ENCODE results near the gene PIGS. TPM values are rescaled to one million over a fixed set of nuclear protein-coding genes. Genes with fewer than 3 reads are reported as not detected.

PIGS gene
- total and polyA plus RNA-seq, 2 of the 13 experiments (the other 11 are each of a cell fraction or from before 2014, with no cell fraction given) = 31.7 to 42.6 TPM

DNA sequence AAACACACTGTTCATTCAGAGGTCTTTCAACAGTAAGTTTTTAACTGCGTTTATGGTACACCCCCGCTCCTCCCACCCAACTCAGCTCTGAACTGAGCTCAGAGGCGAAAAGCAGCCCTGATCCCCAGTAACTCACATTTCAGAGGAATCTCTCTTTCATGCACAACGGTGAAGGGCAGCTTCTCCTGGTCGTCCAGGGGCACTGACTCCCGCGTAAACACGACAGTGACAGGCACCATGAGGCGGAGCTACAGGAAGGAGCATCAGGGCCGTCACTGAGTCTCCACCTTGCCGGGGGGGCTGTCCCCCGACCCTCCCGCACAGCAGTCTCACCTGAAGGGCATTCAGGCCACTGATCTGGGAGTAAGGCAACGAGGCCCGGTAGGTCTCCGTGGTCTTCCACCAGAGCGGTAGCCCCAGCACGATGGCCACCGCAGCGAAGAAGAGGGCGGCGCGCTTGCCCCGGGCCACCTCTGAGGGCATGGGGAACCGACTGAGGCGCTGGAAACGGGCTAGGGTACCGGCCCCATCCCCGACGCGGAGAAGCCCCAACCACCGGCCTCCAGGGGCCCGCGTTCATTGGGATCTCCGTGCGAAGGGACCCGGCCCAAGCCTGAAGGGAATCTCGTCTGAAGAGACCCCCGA is 486 bp downstream of the PIGS start (continued):
- TF ChIP-seq, protein P1, sequence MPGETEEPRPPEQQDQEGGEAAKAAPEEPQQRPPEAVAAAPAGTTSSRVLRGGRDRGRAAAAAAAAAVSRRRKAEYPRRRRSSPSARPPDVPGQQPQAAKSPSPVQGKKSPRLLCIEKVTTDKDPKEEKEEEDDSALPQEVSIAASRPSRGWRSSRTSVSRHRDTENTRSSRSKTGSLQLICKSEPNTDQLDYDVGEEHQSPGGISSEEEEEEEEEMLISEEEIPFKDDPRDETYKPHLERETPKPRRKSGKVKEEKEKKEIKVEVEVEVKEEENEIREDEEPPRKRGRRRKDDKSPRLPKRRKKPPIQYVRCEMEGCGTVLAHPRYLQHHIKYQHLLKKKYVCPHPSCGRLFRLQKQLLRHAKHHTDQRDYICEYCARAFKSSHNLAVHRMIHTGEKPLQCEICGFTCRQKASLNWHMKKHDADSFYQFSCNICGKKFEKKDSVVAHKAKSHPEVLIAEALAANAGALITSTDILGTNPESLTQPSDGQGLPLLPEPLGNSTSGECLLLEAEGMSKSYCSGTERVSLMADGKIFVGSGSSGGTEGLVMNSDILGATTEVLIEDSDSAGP (CRISPR knock-in tag; IDR thresholded peaks at IDR 0.05; ENCODE audit: borderline replicate concordance) = no peak
- TF ChIP-seq MED1 (CRISPR knock-in tag; IDR thresholded peaks at IDR 0.05) (0 out of 2 replicates have a peak, but pooled peaks have one; percentile 17), NAIF1 (CRISPR knock-in tag; IDR thresholded peaks at IDR 0.05; ENCODE audit: borderline replicate concordance) (no peak), ZBTB1 (CRISPR knock-in tag; IDR thresholded peaks at IDR 0.05; ENCODE audit: borderline replicate concordance) (no peak), ZNF260 (CRISPR knock-in tag; IDR thresholded peaks at IDR 0.05; ENCODE audit: borderline replicate concordance, low read depth) (no peak), MYNN (CRISPR knock-in tag; IDR thresholded peaks at IDR 0.05; ENCODE audit: low read depth) (no peak), SIN3B (IDR thresholded peaks at IDR 0.05; ENCODE audit: low read length) (no peak), SOX13 (IDR thresholded peaks at IDR 0.05) (no peak), SOX13 (CRISPR knock-in tag; conservative IDR thresholded peaks at IDR 0.05 in 1 of 2, IDR thresholded peaks at IDR 0.05 in 1 of 2) (no peak), EED (CRISPR knock-in tag; IDR thresholded peaks at IDR 0.05) (no peak), TEAD3 (CRISPR knock-in tag; optimal IDR thresholded peaks at IDR 0.05; ENCODE audit: borderline replicate concordance) (no peak), SP5 (CRISPR knock-in tag; IDR thresholded peaks at IDR 0.05; ENCODE audit: borderline replicate concordance, low read depth) (peak; percentile 40; the same call in 1 of the 2 replicates)
- TF ChIP-seq, protein P2, sequence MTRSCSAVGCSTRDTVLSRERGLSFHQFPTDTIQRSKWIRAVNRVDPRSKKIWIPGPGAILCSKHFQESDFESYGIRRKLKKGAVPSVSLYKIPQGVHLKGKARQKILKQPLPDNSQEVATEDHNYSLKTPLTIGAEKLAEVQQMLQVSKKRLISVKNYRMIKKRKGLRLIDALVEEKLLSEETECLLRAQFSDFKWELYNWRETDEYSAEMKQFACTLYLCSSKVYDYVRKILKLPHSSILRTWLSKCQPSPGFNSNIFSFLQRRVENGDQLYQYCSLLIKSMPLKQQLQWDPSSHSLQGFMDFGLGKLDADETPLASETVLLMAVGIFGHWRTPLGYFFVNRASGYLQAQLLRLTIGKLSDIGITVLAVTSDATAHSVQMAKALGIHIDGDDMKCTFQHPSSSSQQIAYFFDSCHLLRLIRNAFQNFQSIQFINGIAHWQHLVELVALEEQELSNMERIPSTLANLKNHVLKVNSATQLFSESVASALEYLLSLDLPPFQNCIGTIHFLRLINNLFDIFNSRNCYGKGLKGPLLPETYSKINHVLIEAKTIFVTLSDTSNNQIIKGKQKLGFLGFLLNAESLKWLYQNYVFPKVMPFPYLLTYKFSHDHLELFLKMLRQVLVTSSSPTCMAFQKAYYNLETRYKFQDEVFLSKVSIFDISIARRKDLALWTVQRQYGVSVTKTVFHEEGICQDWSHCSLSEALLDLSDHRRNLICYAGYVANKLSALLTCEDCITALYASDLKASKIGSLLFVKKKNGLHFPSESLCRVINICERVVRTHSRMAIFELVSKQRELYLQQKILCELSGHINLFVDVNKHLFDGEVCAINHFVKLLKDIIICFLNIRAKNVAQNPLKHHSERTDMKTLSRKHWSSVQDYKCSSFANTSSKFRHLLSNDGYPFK (CRISPR knock-in tag; IDR thresholded peaks at IDR 0.05; ENCODE audit: borderline replicate concordance) = no peak; the same call in 1 of the 2 replicates
- TF ChIP-seq, protein P3, sequence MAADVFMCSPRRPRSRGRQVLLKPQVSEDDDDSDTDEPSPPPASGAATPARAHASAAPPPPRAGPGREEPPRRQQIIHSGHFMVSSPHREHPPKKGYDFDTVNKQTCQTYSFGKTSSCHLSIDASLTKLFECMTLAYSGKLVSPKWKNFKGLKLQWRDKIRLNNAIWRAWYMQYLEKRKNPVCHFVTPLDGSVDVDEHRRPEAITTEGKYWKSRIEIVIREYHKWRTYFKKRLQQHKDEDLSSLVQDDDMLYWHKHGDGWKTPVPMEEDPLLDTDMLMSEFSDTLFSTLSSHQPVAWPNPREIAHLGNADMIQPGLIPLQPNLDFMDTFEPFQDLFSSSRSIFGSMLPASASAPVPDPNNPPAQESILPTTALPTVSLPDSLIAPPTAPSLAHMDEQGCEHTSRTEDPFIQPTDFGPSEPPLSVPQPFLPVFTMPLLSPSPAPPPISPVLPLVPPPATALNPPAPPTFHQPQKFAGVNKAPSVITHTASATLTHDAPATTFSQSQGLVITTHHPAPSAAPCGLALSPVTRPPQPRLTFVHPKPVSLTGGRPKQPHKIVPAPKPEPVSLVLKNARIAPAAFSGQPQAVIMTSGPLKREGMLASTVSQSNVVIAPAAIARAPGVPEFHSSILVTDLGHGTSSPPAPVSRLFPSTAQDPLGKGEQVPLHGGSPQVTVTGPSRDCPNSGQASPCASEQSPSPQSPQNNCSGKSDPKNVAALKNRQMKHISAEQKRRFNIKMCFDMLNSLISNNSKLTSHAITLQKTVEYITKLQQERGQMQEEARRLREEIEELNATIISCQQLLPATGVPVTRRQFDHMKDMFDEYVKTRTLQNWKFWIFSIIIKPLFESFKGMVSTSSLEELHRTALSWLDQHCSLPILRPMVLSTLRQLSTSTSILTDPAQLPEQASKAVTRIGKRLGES (CRISPR knock-in tag; IDR thresholded peaks at IDR 0.05; ENCODE audit: borderline replicate concordance) = no peak
- TF ChIP-seq, protein P4, sequence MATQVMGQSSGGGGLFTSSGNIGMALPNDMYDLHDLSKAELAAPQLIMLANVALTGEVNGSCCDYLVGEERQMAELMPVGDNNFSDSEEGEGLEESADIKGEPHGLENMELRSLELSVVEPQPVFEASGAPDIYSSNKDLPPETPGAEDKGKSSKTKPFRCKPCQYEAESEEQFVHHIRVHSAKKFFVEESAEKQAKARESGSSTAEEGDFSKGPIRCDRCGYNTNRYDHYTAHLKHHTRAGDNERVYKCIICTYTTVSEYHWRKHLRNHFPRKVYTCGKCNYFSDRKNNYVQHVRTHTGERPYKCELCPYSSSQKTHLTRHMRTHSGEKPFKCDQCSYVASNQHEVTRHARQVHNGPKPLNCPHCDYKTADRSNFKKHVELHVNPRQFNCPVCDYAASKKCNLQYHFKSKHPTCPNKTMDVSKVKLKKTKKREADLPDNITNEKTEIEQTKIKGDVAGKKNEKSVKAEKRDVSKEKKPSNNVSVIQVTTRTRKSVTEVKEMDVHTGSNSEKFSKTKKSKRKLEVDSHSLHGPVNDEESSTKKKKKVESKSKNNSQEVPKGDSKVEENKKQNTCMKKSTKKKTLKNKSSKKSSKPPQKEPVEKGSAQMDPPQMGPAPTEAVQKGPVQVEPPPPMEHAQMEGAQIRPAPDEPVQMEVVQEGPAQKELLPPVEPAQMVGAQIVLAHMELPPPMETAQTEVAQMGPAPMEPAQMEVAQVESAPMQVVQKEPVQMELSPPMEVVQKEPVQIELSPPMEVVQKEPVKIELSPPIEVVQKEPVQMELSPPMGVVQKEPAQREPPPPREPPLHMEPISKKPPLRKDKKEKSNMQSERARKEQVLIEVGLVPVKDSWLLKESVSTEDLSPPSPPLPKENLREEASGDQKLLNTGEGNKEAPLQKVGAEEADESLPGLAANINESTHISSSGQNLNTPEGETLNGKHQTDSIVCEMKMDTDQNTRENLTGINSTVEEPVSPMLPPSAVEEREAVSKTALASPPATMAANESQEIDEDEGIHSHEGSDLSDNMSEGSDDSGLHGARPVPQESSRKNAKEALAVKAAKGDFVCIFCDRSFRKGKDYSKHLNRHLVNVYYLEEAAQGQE (IDR thresholded peaks at IDR 0.05; ENCODE audit: borderline replicate concordance in 1 of 2, low read depth in 1 of 2, low read length in 2 of 2) = no peak
